Smooth muscle cell of the brain vasculature (primary cell): ENCODE results near the gene PARP11.
"Not testable (repeated sequence)": the region's sequence is repeated elsewhere in the genome, so short reads cannot be mapped to it uniquely, and the experiment has no call there.

Experiments used
- DNase-seq: peaks from one replicate; pipeline ENCODE4 v3.0.0-alpha.2; 2012; ENCODE audit warnings: low read depth, low spot score

The PARP11 gene

DNA sequence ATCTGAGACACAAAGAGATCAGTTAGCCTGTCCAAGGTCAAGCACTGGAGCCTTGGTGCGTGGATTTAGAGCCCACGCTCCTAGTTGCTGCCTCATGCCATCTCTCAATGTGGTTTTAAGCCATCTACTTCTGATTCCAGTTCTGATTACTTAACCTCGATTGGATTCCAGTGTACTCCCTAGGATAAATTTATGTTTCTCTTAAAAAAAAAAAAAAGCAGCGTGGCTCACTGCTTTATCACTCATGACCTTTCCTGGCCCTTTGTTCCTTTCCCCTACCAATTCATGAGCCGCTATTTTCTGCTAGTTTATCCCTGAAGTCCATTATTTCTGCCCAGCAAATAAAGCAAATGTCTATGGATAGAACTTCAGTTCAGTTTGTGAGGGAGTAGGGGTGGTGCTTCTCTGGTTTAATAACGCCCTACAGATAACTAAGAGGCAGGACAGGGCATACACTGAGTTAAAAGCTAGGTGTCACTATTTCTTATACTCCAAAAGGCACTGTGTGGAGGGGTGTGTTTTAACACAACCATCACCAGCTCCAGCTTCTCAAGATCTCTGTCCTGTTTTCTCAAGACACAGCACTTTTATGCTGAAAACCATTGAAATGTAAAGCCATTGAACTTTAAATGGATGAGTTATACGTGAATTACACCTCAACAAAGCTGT lies 9.8 kb upstream of the PARP11 start:
- DNase-seq, result no peak

DNA sequence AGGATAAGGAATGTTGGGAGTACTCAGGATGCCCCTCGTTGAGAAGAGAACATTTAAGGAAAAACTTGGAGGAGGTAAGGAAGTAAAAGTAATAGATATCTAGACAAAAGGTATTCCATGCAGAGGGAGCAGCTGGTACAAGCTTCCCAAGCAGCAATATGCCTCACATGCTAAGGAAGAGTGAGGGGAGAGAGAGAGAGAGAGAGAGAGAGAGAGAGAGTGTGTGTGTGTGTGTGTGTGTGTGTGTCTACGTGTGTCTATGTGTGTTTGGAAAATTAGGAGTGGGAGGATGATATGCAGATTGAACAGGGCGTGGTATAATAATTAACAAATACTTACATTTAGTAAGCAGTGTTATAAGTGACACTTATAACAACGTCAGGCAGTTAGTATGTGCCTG lies 9.2 kb upstream of the PARP11 start:
- DNase-seq, result no peak

DNA sequence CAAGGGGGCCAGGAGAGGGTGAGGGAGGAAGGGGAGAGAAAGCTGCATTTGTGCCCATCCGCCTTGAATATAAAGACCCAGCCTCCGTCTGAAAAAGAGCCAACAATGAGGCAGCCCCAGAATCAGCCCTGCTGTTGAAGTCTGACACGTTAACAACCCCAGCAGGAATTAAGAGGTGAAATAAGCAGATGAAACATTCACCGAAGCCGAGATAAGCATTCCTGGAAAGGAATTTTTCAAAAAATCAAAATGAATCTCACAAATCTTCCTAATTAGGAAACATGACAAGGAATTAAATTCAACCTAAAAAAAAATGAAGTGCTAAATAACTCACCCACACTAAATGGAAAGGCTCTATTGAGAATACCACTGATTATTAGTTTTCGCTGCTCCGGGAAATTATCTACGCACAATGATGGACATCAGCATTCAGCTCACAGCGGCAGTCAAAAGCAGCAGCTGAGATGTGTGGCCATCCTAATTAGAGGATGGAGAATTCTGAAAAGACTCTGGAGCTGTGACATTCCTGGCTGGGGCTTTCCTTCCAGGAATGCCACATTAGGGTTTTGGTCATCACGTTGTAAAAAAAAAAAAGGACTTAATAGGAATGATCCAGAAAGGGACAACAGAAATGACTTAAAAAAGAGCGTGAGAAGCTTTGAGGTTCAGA lies 8.2 kb upstream of the PARP11 start:
- DNase-seq, result no peak

DNA sequence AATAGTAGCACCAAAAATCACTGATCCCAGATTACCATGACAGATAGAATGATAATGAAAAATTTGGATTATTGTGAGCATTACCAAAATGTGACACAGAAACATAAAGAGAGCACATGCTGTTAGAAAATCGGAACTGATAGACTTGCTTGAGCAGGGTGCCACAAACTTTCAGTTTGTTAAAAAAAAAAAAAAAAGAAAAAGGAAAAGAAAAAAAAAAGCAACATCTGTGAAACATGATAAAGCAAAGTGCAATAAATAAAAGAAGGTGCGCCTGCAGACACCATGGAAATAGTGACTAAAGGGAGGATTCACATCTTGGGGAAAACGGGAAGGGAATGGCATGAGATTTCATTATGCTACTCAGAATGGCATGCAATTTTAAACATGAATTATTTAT lies 6.6 kb upstream of the PARP11 start:
- no peak for DNase-seq

DNA sequence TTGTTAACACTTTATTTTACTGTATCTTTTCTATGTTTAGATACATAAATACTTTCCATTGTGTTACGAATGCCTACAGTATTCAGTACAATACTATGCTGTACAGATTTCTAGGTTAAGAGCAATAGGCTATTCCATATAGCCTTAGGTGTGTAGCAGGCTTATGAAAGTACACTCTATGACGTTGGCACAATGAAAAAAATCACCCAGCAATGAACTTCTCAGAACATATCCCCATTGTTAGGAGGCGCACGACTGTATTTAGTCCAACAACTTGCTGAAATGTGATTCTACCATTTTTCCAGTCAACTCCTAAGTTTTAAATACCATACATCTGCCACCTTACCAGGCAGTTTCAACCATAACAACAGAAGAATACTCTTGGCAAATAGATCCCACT lies 1.8 kb downstream of the PARP11 start:
- DNase-seq, result no peak

DNA sequence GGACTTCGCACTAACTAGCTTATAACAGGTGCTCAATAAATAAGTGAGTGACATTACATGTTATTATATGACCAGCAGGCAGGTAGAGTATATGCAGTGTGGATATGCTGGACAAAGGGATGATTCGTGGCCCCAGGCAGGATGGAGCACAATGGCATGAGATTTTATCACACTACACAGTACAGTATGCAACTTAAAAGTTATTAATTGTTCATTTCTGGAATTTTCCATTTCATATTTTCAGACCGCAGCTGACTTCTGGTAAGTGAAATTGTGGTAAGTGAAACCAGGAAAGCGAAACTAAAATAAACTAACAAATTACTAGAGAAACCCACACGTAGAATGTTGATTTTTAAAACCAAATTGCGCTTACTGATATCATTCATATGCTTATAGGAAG lies 3.3 kb downstream of the PARP11 start:
- no peak for DNase-seq

DNA sequence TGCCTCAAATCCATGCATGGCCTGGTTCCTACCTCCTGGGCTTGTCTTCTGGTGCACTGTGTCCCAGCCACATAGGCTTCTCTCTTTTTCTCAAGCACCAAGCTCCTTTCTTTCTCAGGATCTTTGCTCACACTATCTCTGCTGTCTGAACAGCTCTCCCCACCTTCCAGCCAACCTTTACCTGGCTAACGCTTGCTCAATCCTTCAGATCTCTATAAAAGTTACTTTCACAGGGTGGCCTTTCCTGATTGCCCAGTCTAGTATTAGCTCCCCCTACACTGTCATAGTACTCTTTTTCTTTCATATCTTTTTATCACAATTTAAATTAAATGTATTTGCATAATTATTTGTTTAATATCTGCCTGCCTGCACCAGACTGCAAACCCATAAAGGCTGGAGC lies 3.8 kb downstream of the PARP11 start:
- no peak for DNase-seq

DNA sequence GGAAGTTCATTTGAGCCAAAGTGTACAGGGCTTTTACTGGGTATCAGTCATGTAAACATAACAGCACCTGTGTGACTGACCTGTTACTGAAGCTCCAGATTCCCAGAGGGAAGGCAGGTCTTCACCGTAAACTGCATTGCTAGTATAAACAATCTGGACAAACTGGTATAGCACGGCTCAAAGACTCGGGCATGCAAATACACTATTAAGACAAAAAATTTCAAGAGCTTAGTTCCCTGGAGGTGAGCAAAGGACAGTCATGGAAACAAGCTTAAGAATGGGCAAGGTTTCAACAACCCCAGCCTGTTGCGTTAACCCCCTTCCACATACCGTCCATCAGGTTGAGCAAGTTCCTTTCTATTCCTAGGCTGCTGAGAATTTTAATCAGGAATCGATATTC lies 9.4 kb downstream of the PARP11 start:
- no peak for DNase-seq

DNA sequence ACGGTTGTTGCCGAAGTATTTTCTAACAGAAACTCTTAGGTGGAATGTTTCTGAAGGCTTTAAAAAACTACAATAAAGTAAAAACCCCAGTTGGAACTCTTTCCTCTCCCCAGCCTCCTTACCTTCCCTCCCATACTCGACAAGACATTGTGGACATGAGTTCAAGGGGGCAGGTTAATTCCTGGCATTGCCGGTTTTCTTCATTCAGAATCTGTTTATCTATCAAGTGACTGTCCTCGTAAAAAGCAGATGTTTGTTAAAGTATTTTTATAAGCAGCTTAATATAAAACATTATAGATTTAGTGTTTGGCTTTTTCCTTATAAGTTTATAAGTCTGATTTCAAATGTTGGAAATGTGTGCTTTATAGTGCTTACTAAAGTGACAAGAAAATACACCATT lies 30.7 kb downstream of the PARP11 start:
- DNase-seq, result no peak

DNA sequence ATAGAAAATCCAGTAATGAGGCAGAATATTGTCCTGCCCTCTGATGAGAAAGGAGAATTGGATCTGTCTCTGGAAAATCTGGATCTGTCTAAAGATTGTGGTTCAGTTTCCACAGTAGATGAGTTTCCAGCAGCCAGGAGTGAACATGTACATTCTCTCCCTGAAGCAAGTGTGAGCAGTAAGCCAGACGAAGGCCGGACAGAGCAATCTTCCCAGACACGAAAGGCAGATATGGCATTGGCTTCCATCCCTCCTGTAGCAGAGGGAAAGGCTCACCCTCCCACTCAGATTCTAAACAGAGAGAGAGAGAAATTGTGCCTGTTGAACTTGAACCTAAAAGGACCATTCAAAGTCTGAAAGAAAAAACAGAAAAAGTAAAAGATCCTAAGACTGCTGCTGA lies 31.4 kb downstream of the PARP11 start:
- no peak for DNase-seq

DNA sequence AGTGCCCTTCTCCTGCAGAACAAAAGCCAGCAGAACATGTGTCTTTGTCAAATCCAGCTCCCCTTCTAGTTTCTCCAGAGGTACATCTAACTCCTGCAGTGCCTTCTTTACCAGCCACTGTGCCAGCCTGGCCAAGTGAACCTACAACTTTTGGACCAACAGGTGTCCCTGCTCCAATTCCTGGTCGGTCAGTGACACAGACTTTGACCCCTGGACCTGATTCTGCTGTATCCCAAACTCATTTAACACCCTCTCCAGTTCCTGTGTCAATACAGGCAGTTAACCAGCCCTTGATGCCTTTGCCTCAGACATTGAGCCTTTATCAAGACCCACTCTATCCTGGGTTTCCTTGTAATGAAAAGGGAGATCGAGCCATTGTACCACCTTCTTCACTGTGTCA lies 32.4 kb downstream of the PARP11 start:
- DNase-seq, result not testable (repeated sequence)

DNA sequence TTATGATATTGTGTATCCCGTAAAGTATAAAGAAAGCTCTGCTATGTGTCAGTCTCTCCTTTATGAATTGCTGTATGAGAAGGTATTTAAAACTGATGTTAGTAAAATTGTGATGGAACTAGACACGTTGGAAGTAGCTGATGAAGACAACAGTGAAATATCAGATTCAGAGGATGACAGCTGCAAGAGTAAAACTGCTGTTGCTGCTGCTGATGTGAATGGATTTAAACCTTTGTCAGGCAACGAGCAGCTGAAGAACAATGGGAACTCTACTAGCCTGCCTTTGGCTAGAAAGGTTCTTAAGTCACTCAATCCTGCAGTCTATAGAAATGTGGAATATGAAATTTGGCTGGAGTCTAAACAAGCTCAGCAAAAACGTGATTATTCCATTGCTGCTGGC lies 33.5 kb downstream of the PARP11 start:
- not testable (repeated sequence) for DNase-seq

DNA sequence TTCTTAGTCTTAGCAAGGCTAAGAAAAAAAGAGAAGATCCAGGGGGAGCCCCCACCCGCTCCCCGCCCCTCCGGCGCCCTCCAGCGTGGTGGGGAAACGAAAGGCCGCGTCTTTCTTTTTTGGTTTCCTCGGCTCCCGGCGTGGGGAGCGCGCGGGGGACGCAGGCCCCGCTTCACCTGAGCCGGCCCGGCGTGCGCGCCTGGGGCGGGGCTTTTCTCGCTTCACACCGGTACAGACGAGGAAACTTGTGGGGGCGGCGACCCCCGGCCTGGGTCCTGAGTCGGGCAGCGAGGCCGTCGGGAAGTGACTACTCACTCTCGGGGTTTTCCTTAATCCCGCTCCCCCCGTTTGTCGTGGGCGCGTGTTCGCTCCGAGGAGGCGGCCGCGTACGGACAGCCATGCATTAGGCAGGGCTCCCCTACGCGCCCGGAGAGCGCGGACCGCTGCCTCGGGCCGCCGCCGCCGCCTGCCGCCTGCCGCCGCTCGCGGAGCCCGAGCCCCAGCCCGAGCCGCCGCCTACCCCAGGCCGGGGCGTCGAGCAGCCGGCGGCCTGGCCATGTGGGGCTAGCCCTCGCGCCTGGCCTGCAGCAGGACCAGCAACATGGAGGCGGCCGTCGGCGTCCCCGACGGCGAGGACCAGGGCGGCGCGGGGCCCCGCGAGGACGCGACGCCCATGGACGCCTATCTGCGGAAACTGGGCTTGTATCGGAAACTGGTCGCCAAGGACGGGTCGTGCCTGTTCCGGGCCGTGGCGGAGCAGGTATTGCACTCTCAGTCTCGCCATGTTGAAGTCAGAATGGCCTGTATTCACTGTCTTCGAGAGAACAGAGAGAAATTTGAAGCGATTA lies 34.3 kb downstream of the PARP11 start:
- DNase-seq, result not testable (repeated sequence)

DNA sequence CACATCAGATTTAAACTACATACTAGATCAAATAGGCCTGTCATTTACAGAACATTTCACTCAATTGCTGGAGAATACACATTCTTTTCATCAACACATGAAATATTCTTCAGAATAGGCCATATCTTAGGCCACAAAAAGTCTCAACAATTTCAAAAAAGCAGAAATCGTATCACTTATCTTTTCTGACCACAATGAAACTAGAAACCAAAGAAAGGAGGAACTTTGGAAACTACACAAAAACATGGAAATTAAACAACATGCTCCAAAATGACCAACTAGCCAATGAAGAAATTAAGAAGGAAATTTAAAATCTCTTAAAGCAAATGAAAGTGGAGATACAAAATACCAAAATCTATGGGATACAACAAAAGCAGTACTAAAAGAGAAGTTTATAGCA lies 35.1 kb downstream of the PARP11 start:
- no peak for DNase-seq

DNA sequence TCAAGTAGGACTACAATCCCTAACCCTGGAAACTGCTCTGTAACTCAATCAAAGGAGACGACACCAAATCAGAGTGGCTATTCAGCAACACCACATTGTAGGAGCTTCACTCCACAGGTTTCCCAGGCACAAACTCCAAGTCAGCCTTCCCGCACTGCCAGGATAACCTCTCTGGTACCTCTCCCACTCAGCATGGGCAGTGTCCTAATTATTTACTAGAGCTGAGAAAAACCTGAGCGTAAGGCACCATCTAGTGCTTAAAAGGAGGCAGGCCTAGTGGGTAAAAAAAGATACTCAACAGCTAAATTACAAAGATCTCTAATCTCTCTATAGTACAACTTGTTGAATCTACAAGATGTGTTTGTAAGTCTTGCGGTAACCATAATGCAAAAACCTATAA lies 36.1 kb downstream of the PARP11 start:
- no peak for DNase-seq

DNA sequence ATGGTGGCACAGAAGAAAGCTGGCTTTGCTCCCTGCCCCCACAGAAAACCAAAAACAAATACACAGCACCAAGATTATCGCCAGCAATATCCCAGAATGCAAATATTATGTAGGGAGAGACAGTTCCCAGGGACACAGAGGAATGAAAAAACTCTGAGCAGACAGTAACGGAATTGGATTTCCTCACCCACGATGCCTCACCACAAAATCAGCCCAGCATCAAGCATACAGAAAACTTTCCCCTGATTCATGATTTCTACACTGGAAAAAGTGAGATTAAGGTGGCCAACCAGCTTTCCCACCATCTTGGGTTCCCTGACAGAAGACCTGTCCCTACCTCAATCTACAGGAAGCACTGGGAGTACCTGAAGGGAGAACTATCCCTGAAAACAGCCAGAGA lies 36.6 kb downstream of the PARP11 start:
- no peak for DNase-seq

DNA sequence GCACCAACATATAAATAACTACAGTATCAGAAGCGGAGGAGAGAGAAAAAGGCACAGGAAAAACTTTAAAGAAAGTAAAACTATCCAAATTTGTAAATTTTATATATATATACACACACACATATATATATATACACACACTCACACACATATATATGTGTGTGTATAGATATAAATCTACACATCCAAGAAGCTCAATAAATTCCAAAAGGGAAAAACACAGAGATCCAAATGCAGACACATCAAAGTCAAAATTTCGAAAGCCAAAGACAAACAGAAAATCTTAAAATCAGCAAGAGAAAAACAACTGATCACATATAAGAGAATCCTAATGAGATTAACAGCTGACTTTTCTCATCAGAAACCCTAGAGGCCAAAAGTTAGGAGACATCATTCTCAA lies 37.3 kb downstream of the PARP11 start:
- no peak for DNase-seq

DNA sequence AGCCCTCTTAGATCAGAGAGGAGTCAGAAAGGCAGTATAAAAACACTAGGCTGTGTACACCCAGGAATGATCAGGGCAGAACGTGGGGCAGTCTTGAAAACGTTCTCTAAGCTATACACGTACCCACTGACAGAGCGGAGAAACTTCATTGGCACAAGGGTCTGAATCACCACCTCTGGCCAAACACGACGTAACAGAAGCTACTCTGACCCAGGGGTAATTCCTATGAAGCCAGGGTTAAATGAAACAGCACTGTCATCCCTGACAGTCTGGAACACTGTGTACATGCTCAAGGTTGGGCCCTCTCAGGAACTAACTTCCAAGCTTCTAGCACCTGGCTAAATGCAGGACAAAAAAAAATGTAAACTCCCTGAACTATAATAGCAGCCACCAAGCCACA lies 38.4 kb downstream of the PARP11 start:
- no peak for DNase-seq

DNA sequence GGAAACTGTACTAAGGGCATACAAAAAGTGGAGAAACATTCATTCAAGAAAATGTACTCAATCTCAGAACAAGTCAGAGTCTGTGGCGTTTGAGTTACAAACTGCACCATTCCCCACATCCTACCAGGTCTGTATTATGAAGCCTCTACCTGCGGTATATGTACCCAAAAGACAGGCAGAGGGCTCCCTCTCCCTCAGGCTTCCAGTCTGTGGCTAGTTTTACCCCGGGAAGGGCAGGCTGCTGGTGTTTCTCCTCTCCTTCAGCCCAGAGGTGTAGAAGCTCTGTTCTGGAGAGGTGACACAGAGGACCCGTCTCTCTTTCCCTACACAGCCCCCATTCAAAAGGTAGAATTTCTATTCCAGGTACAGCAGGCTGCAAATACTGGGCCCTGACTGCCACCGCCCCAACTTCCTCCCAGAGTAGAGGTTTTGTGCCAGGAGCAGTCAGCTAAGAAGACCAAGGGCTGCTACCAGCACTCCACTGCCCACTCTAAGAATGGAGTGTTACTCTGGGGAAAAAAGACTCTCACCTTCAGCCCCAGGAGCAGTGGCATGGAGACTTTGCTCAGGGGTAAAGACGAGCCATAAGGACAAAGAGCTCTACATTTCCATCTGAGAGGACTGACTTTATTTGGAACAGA lies 39.4 kb downstream of the PARP11 start:
- DNase-seq, result no peak

DNA sequence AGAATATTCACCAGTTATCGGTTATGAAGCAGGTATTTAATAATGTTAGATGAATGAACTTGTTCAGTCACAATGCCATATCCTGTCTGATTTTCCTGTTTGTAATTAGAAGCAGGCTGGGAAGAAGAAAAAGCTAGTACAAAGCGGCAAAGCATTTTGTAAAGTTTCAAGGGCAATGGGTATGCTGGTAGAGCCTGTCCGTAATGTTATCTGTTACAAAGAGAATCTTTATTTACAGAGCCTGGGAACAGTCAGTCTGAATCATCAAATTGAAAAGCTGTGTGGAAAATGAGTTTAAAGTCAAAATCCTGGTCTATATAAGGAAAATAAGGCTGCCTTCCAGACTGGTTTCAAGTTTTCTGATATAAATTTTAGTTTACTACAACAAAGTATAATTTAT lies 40.5 kb downstream of the PARP11 start:
- DNase-seq, result no peak

DNA sequence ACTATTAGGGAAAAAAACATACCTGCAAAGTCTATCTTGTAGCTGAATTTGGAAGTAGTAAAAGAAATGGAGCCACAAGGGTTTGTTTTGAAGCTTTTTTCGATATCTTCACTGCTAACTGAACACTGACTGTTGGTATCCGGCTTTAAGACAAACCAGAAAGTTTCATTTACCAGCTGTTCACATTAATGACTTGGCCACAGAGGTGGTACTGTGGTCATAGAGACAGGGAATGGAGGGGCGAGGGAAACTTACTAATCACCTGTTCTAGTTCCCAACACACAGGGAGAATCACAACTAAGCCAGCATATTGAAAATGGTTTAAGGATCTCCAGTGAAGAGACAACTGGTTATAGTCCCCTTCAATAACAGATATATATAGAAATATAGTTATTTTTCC lies 44.3 kb downstream of the PARP11 start:
- no peak for DNase-seq

DNA sequence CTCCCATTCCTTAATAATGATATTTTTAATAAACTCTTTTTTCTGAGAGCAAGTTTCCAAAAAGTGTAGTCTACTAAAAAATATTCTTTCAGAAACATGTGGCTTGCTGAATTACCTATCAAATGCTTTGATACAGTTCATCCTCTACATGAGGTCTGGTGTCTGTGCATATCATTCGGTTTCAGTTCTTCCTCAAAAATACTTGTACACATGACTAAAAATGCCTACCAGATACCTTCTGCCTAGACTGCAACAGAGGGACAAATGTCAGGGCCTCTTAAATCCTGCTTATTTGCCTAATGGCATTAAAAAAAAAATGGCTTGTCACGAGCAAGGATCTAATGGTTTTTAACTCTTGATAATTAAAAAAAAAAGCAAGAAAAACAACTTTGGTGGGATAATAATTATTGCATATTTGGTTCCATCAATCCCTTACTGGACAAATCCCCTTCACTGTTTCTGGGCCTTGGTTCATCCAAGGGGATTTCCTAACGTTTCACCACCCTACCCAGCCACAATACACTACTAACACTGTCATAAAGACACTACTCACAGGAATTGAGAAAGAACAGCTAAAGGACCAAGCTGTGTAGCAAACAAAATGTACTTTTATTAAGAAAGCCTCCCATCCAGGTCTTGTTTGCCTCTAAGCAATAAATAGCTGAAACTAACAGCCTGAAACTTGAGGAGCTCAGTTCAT lies 45.7 kb downstream of the PARP11 start:
- DNase-seq, result no peak
